WTC11 (cell line): Measurements from ENCODE around the gene RSRC1. TPM values are rescaled to one million over a fixed set of nuclear protein-coding genes. Genes with fewer than 3 reads are reported as not detected.

Experiments
- ATAC-seq: fragments of 200-7000 bp; cut with Tn5 transposase; 2 replicates; pipeline ENCODE4 v1.10.0; 2021; ENCODE audit warnings: mild to moderate bottlenecking, moderate library complexity
- CTCF ChIA-PET: fragments of 300-600 bp; sonication (Branson Sonifier 250); formaldehyde crosslinking; loops from one replicate; lab custom pipeline; 2021; ENCODE audit warnings: antibody characterized with exemption; lab: Charles Lee
- POLR2A ChIA-PET: fragments of 350-600 bp; sonication (Branson Sonifier 250); formaldehyde crosslinking; loops from one replicate; lab custom pipeline; 2021; ENCODE audit warnings: antibody characterized with exemption; lab: Charles Lee
- DNase-seq: peaks from one replicate; pipeline ENCODE4 v3.0.0; 2021; ENCODE audit warnings: low spot score
- H3K27ac Mint-ChIP-seq: 2 replicates; pipeline ENCODE4 v1.8.0; 2021; ENCODE audit warnings: mixed read lengths
- H3K27me3 Mint-ChIP-seq: 2 replicates; pipeline ENCODE4 v1.8.0; 2021; ENCODE audit warnings: low read depth, mild to moderate bottlenecking, moderate library complexity, mixed read lengths
- H3K36me3 Mint-ChIP-seq: 2 replicates; pipeline ENCODE4 v1.8.0; 2021; ENCODE audit warnings: mixed read lengths
- H3K4me1 Mint-ChIP-seq: 2 replicates; pipeline ENCODE4 v1.8.0; 2022; ENCODE audit warnings: mixed read lengths
- H3K4me3 Mint-ChIP-seq: 2 replicates; pipeline ENCODE4 v1.8.0; 2021; ENCODE audit warnings: mild to moderate bottlenecking, moderate library complexity, mixed read lengths
- H3K9me3 Mint-ChIP-seq: 2 replicates; pipeline ENCODE4 v1.8.0; 2021; ENCODE audit warnings: mixed read lengths
- CDX4 ChIP-seq: fragments of 250-450 bp; sonication (Bioruptor Pico); IDR thresholded peaks from 2 replicates; pipeline ENCODE4 v1.9.0; 2021; ENCODE audit warnings: moderate library complexity, mild to moderate bottlenecking, inconsistent platforms, borderline replicate concordance
- CTCF ChIP-seq: fragments of 200-600 bp; IDR thresholded peaks from 2 replicates; pipeline ENCODE4 v1.8.0; 2022; ENCODE audit warnings: antibody characterized with exemption
- E2F4 ChIP-seq: sonication (generic); formaldehyde crosslinking; IDR thresholded peaks from 2 replicates; pipeline ENCODE4 v1.8.1; 2022; ENCODE audit warnings: low read depth, mild to moderate bottlenecking, moderate library complexity, missing genetic modification reagents, borderline replicate concordance
- ETV6 ChIP-seq: sonication (generic); formaldehyde crosslinking; IDR thresholded peaks from 2 replicates; pipeline ENCODE4 v1.8.1; 2022; ENCODE audit warnings: mild to moderate bottlenecking, missing genetic modification reagents
- FOXK1 ChIP-seq: sonication (generic); formaldehyde crosslinking; IDR thresholded peaks from 2 replicates; pipeline ENCODE4 v1.8.0; 2022; ENCODE audit warnings: mild to moderate bottlenecking, moderate library complexity, missing genetic modification reagents
- FOXP4 ChIP-seq: sonication (generic); formaldehyde crosslinking; IDR thresholded peaks from 2 replicates; pipeline ENCODE4 v1.8.0; 2022; ENCODE audit warnings: mild to moderate bottlenecking, missing genetic modification reagents
- GTF2I ChIP-seq: fragments of 250-450 bp; sonication (Bioruptor Pico); conservative IDR thresholded peaks from 2 replicates; pipeline ENCODE4 v1.4.0; 2021; ENCODE audit warnings: mild to moderate bottlenecking
- IRF2 ChIP-seq: sonication (generic); formaldehyde crosslinking; IDR thresholded peaks from 2 replicates; pipeline ENCODE4 v1.8.0; 2022; ENCODE audit warnings: low read depth, missing genetic modification reagents, borderline replicate concordance
- NR1H2 ChIP-seq: sonication (generic); formaldehyde crosslinking; IDR thresholded peaks from 2 replicates; pipeline ENCODE4 v1.9.0; 2021; ENCODE audit warnings: mild to moderate bottlenecking, moderate library complexity, missing genetic modification reagents
- NR2C2 ChIP-seq: sonication (generic); formaldehyde crosslinking; IDR thresholded peaks from 2 replicates; pipeline ENCODE4 v1.8.0; 2022; ENCODE audit warnings: mild to moderate bottlenecking, missing genetic modification reagents
- NR3C1 ChIP-seq: sonication (generic); formaldehyde crosslinking; conservative IDR thresholded peaks from 2 replicates; pipeline ENCODE4 v1.8.1; 2023; ENCODE audit warnings: low read depth, mild to moderate bottlenecking, missing genetic modification reagents
- PRRX2 ChIP-seq: fragments of 250-450 bp; sonication (Bioruptor Pico); IDR thresholded peaks from 2 replicates; pipeline ENCODE4 v1.8.0; 2021; ENCODE audit warnings: mild to moderate bottlenecking
- STAT6 ChIP-seq: sonication (generic); formaldehyde crosslinking; conservative IDR thresholded peaks from 2 replicates; pipeline ENCODE4 v1.8.1; 2023; ENCODE audit warnings: mild to moderate bottlenecking, low read depth, missing genetic modification reagents, moderate library complexity
- TEAD4 ChIP-seq: sonication (generic); formaldehyde crosslinking; IDR thresholded peaks from 2 replicates; pipeline ENCODE4 v1.8.0; 2022; ENCODE audit warnings: mild to moderate bottlenecking, missing genetic modification reagents
- USF2 ChIP-seq: sonication (generic); formaldehyde crosslinking; IDR thresholded peaks from 2 replicates; pipeline ENCODE4 v1.8.1; 2023; ENCODE audit warnings: mild to moderate bottlenecking, missing genetic modification reagents, moderate library complexity
- ZNF425 ChIP-seq: fragments of 250-450 bp; sonication (Bioruptor Pico); conservative IDR thresholded peaks from 2 replicates; pipeline ENCODE4 v1.9.0; 2021; ENCODE audit warnings: mild to moderate bottlenecking
- ZNF512 ChIP-seq: sonication (generic); formaldehyde crosslinking; IDR thresholded peaks from 2 replicates; pipeline ENCODE4 v1.8.1; 2022; ENCODE audit warnings: missing genetic modification reagents, borderline replicate concordance
- total RNA-seq: library from RNA; stranded (reverse); gene quantifications from 3 replicates; pipeline ENCODE4 v1.2.3, GENCODE V29; 2021

RSRC1 gene
- total RNA-seq, 1 experiment from 2014 or later, result 21.3 TPM

GRCh38 chr3:158562674-158563073 lies 452.8 kb downstream of the RSRC1 start:
- Mint-ChIP-seq H3K27ac (no peak overlapping the region), H3K27me3 (no peaks in the 10 kb centered on the region), H3K36me3 (peaks cover 3% of the 10 kb centered on the region; the same call in 1 of the 2 replicates), H3K4me3 (no peak overlapping the region), H3K9me3 (peaks cover 14% of the 10 kb centered on the region), H3K4me1 (no peaks in the 10 kb centered on the region)
- POLR2A ChIA-PET, result no interaction called here
- no peak for DNase-seq
- TF ChIP-seq ETV6 (CRISPR knock-in tag) (no peak), FOXK1 (CRISPR knock-in tag) (no peak), STAT6 (CRISPR knock-in tag) (no peak), NR2C2 (CRISPR knock-in tag) (no peak), NR3C1 (no peak), NR1H2 (CRISPR knock-in tag) (no peak), IRF2 (CRISPR knock-in tag) (no peak), TEAD4 (CRISPR knock-in tag) (no peak), CTCF (no peak), ZNF425 (no peak), PRRX2 (no peak), ZNF512 (CRISPR knock-in tag) (no peak), GTF2I (no peak), USF2 (CRISPR knock-in tag) (no peak), E2F4 (CRISPR knock-in tag) (no peak), CDX4 (no peak), FOXP4 (no peak)
- CTCF ChIA-PET, result no interaction called here
- ATAC-seq, result no peak
